Ishikawa (cell line): Measurements from ENCODE around the gene SPNS3.

Experiments
- CEBPB ChIP-seq: IDR thresholded peaks from 2 replicates; pipeline ENCODE4 v1.6.1; 2012
- FOXM1 ChIP-seq: IDR thresholded peaks from 2 replicates; pipeline ENCODE4 v1.6.1; 2012; ENCODE audit warnings: low read depth, borderline replicate concordance
- NFIC ChIP-seq: IDR thresholded peaks from 2 replicates; pipeline ENCODE4 v1.6.1; 2012
- RAD21 ChIP-seq: IDR thresholded peaks from 2 replicates; pipeline ENCODE4 v1.6.1; 2012; ENCODE audit warnings: low read depth
- TAF1 ChIP-seq: IDR thresholded peaks from 2 replicates; pipeline ENCODE4 v1.6.1; 2012; ENCODE audit warnings: low read depth, mild to moderate bottlenecking
- TCF12 ChIP-seq: IDR thresholded peaks from 2 replicates; pipeline ENCODE4 v1.6.1; 2012; ENCODE audit warnings: low read depth
- TEAD4 ChIP-seq: IDR thresholded peaks from 2 replicates; pipeline ENCODE4 v1.6.1; 2012
- ZBTB7A ChIP-seq: IDR thresholded peaks from 2 replicates; pipeline ENCODE4 v1.6.1; 2012; ENCODE audit warnings: low read depth
- TF ChIP-seq, protein P1 (sequence below): IDR thresholded peaks from 2 replicates; pipeline ENCODE4 v1.6.1; 2012; ENCODE audit warnings: low read depth, mild to moderate bottlenecking

DNA sequence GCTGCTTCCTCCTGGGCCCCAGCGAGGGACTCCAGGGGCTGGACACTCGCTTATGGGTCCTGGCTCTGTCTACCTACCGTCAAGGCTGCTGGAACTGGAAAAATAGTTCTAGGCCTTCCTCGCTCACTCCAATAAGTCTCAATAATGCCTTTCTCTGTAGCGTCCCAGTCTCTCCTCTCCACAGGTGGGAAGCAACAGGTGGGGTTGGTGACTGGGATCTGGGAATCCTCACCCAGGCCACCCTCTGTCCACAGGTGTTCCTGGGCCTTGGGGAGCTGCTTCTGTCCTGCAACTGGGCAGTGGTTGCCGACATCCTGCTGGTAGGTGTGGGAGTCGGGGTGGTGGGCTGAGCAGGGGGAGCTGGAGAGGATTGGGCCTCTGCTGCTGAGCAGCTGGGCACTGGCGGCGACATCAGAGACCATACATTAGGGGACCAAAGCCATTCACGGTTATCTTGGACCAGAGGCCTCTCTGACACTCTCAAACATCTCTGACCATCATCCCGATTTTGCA lies 44.6 kb downstream of the SPNS3 start:
- no peak for TF ChIP-seq NFIC
- no peak for TF ChIP-seq CEBPB
- TF ChIP-seq FOXM1: no peak
- TF ChIP-seq, protein P1, sequence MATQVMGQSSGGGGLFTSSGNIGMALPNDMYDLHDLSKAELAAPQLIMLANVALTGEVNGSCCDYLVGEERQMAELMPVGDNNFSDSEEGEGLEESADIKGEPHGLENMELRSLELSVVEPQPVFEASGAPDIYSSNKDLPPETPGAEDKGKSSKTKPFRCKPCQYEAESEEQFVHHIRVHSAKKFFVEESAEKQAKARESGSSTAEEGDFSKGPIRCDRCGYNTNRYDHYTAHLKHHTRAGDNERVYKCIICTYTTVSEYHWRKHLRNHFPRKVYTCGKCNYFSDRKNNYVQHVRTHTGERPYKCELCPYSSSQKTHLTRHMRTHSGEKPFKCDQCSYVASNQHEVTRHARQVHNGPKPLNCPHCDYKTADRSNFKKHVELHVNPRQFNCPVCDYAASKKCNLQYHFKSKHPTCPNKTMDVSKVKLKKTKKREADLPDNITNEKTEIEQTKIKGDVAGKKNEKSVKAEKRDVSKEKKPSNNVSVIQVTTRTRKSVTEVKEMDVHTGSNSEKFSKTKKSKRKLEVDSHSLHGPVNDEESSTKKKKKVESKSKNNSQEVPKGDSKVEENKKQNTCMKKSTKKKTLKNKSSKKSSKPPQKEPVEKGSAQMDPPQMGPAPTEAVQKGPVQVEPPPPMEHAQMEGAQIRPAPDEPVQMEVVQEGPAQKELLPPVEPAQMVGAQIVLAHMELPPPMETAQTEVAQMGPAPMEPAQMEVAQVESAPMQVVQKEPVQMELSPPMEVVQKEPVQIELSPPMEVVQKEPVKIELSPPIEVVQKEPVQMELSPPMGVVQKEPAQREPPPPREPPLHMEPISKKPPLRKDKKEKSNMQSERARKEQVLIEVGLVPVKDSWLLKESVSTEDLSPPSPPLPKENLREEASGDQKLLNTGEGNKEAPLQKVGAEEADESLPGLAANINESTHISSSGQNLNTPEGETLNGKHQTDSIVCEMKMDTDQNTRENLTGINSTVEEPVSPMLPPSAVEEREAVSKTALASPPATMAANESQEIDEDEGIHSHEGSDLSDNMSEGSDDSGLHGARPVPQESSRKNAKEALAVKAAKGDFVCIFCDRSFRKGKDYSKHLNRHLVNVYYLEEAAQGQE: no peak
- no peak for TF ChIP-seq TCF12
- no peak for TF ChIP-seq TEAD4
- TF ChIP-seq TAF1: no peak
- no peak for TF ChIP-seq ZBTB7A
- no peak for TF ChIP-seq RAD21
